SK-N-SH (cell line): ENCODE data around the gene GREM2. TPM values are rescaled to one million over a fixed set of nuclear protein-coding genes. Genes with fewer than 3 reads are reported as not detected.

ENCODE experiments used
- CTCF ChIA-PET: fragments of 300-600, 350-600 bp; formaldehyde crosslinking; extraction: SDS; loops from one replicate; lab custom pipeline; 2021; lab: Yijun Ruan, JAX
- POLR2A ChIA-PET: fragments of 350-600 bp; sonication (Branson Sonifier 250); formaldehyde crosslinking; extraction: SDS; loops from one replicate; lab custom pipeline; 2020; ENCODE audit warnings: antibody characterized with exemption, inconsistent platforms; lab: Yijun Ruan, JAX
- DNase-seq: peaks from one replicate; pipeline ENCODE4 v3.0.0; 2012
- H2AFZ ChIP-seq: fragments of 200-600 bp; sonication (generic); 2 replicates; pipeline ENCODE4 v1.8.1; 2016; ENCODE audit warnings: antibody characterized with exemption, mild to moderate bottlenecking, low read depth
- H3F3A ChIP-seq: fragments of 200-600 bp; sonication (generic); replicated peaks from 2 replicates; pipeline ENCODE3; 2016; ENCODE audit warnings: antibody characterized with exemption, mild to moderate bottlenecking; ENCODE audit not compliant: insufficient read depth
- H3K27ac ChIP-seq, 2 experiments: fragments of 200-500 bp in 1 of 2; fragments of 200-600 bp in 1 of 2; sonication (Bioruptor generic) in 1 of 2; sonication (generic), shearing (Covaris generic) in 1 of 2; 2 replicates each; pipeline versions ENCODE4 v1.5.1 to v1.6.1; 2014 to 2016; ENCODE audit warnings: low read depth in 2 of 2, inconsistent platforms in 1 of 2, low read length in 1 of 2, mild to moderate bottlenecking in 1 of 2, mixed read lengths in 1 of 2
- H3K27me3 ChIP-seq: fragments of 200-600 bp; sonication (generic), shearing (Covaris generic); 2 replicates; pipeline ENCODE4 v1.6.1; 2016; ENCODE audit warnings: mixed run types; ENCODE audit not compliant: insufficient read depth
- H3K36me3 ChIP-seq, 2 experiments: fragments of 200-500 bp in 1 of 2; fragments of 200-600 bp in 1 of 2; sonication (Bioruptor generic) in 1 of 2; sonication (generic) in 1 of 2; replicated peaks in 1 of 2; 2 replicates each; pipeline versions ENCODE3 to v1.5.1; 2014 to 2016; ENCODE audit warnings: low read length in 1 of 2, mild to moderate bottlenecking in 1 of 2; ENCODE audit not compliant: insufficient read depth in 2 of 2, control insufficient read depth in 1 of 2
- H3K4me1 ChIP-seq, 2 experiments: fragments of 200-500 bp in 1 of 2; fragments of 200-600 bp in 1 of 2; sonication (Bioruptor generic) in 1 of 2; sonication (generic), shearing (Covaris generic) in 1 of 2; 2 replicates each; pipeline versions ENCODE4 v1.5.1 to v1.6.1; 2014 to 2016; ENCODE audit warnings: low read depth in 1 of 2, low read length in 1 of 2, mixed run types in 1 of 2; ENCODE audit not compliant: insufficient read depth in 2 of 2, control insufficient read depth in 1 of 2
- H3K4me2 ChIP-seq: fragments of 200-600 bp; sonication (generic), shearing (Covaris generic); 2 replicates; pipeline ENCODE4 v1.6.1; 2017; ENCODE audit warnings: mixed run types
- H3K4me3 ChIP-seq, 2 experiments: fragments of 200-500 bp in 1 of 2; fragments of 200-600 bp in 1 of 2; sonication (Bioruptor generic) in 1 of 2; sonication (generic), shearing (Covaris generic) in 1 of 2; 2 replicates each; pipeline versions ENCODE4 v1.5.1 to v1.8.1; 2014 to 2016; ENCODE audit warnings: low read depth in 2 of 2, inconsistent platforms in 1 of 2, low read length in 1 of 2, mild to moderate bottlenecking in 1 of 2, mixed read lengths in 1 of 2, moderate library complexity in 1 of 2
- H3K79me2 ChIP-seq: fragments of 200-600 bp; sonication (generic); 2 replicates; pipeline ENCODE4 v1.8.1; 2017; ENCODE audit warnings: mild to moderate bottlenecking; ENCODE audit not compliant: insufficient read depth
- H3K9ac ChIP-seq: fragments of 200-600 bp; sonication (generic); 2 replicates; pipeline ENCODE4 v1.6.1; 2017; ENCODE audit warnings: mixed run types
- H3K9me2 ChIP-seq: fragments of 200-600 bp; sonication (generic); 2 replicates; pipeline ENCODE4 v1.6.1; 2017; ENCODE audit warnings: mixed run types
- H3K9me3 ChIP-seq: fragments of 200-600 bp; sonication (generic); 2 replicates; pipeline ENCODE4 v1.6.1; 2017; ENCODE audit warnings: mixed run types, mild to moderate bottlenecking, moderate library complexity
- H4K20me1 ChIP-seq: fragments of 200-600 bp; sonication (generic); 2 replicates; pipeline ENCODE4 v1.6.1; 2017; ENCODE audit warnings: mild to moderate bottlenecking, mixed run types; ENCODE audit not compliant: insufficient read depth
- ELF1 ChIP-seq: IDR thresholded peaks from 2 replicates; pipeline ENCODE4 v1.4.0; 2012
- FOSL2 ChIP-seq: IDR thresholded peaks from 2 replicates; pipeline ENCODE4 v1.4.0; 2012; ENCODE audit warnings: low read depth, mild to moderate bottlenecking, moderate library complexity, borderline replicate concordance
- GATA2 ChIP-seq: sonication (generic); formaldehyde crosslinking; IDR thresholded peaks from 2 replicates; pipeline ENCODE4 v1.5.0; 2020; ENCODE audit warnings: mild to moderate bottlenecking, missing genetic modification reagents
- MAX ChIP-seq: IDR thresholded peaks from 2 replicates; pipeline ENCODE4 v1.4.0; 2012; ENCODE audit warnings: low read depth
- MEF2A ChIP-seq: IDR thresholded peaks from 2 replicates; pipeline ENCODE4 v1.4.0; 2012; ENCODE audit warnings: low read depth, borderline replicate concordance
- NRF1 ChIP-seq: IDR thresholded peaks from 2 replicates; pipeline ENCODE4 v1.6.1; 2012; ENCODE audit warnings: low read depth, mild to moderate bottlenecking, low read length
- RAD21 ChIP-seq: IDR thresholded peaks from 2 replicates; pipeline ENCODE4 v1.6.1; 2012; ENCODE audit warnings: mild to moderate bottlenecking, low read length
- RFX5 ChIP-seq: IDR thresholded peaks from 2 replicates; pipeline ENCODE4 v1.6.1; 2012; ENCODE audit warnings: mild to moderate bottlenecking, improper control_type of control experiment, low read length
- SIN3A ChIP-seq: IDR thresholded peaks from 2 replicates; pipeline ENCODE4 v1.6.1; 2012; ENCODE audit warnings: low read depth, mild to moderate bottlenecking, low read length, moderate library complexity, borderline replicate concordance
- SMC3 ChIP-seq: IDR thresholded peaks from 2 replicates; pipeline ENCODE4 v1.6.1; 2012; ENCODE audit warnings: low read depth, low read length, improper control_type of control experiment
- TEAD4 ChIP-seq: IDR thresholded peaks from 2 replicates; pipeline ENCODE4 v1.4.0; 2012; ENCODE audit warnings: mild to moderate bottlenecking, borderline replicate concordance; ENCODE audit not compliant: insufficient read depth
- YY1 ChIP-seq: IDR thresholded peaks from 2 replicates; pipeline ENCODE4 v1.4.0; 2012; ENCODE audit warnings: low read depth, mild to moderate bottlenecking
- WGBS: methylation state at CpG from one replicate; pipeline ENCODE4 v1.1.6; 2017; ENCODE audit warnings: low lambda C conversion rate; 5-methylcytosine and 5-hydroxymethylcytosine counted together
- polyA plus RNA-seq, 3 experiments: library from polyadenylated mRNA; depleted of rRNA; stranded (reverse); fragments of >200 nt; gene quantifications; 2 replicates each; pipeline ENCODE4 v1.2.3, GENCODE V29; 2012
- TF ChIP-seq, protein P1 (sequence below): fragments of 150-350 bp; IDR thresholded peaks from 2 replicates; pipeline ENCODE4 v1.6.1; 2017; ENCODE audit warnings: antibody characterized with exemption, low read length, low read depth, borderline replicate concordance
- TF ChIP-seq, protein P2 (sequence below): IDR thresholded peaks from 2 replicates; pipeline ENCODE4 v1.4.0; 2012; ENCODE audit warnings: low read depth, borderline replicate concordance

Gene GREM2
- polyA plus RNA-seq, 1 of the 3 experiments (the other 2 are of a cell fraction) = 0.94 TPM

DNA sequence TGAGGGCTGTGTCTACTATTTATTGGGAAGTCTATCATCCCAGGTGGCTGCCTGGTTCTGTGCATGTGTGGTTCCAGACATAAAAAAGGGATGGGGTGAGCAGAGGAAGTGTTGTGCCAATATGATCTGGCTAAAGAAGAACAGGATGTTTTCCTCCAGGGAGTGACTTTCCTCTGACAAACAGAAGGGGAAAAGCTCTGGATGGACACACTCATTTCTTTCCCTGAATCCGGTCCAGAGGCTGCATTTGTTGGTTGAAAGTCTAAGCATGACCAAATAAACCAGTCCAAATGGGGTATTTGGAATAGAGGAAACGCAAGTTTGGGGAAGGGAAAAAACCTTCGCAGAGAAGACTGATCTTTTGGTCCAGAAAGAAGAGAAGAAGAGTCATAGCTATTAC is 12.7 kb downstream of the GREM2 start:
- POLR2A ChIA-PET = no interaction called here

GRCh38 chr1:240598216-240599001 is 13.5 kb downstream of the GREM2 start:
- Histone ChIP-seq H3F3A (no peaks in the 10 kb centered on the region), H3K27ac (no peak overlapping the region)
- WGBS = 93% methylated on average over 3 of the region's 3 CpGs
- TF ChIP-seq, protein P1, sequence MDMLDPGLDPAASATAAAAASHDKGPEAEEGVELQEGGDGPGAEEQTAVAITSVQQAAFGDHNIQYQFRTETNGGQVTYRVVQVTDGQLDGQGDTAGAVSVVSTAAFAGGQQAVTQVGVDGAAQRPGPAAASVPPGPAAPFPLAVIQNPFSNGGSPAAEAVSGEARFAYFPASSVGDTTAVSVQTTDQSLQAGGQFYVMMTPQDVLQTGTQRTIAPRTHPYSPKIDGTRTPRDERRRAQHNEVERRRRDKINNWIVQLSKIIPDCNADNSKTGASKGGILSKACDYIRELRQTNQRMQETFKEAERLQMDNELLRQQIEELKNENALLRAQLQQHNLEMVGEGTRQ = no peak
- TF ChIP-seq GATA2 (CRISPR knock-in tag) (no peak), MAX (no peak), SIN3A (no peak)
- TF ChIP-seq, all 33 proteins: peak for 0
- Histone ChIP-seq H4K20me1 (no peaks in the 10 kb centered on the region), H2AFZ (no peak overlapping the region), H3K4me1 (no peaks in the 10 kb centered on the region), H3K9me3 (no peaks in the 10 kb centered on the region), H3K79me2 (no peaks in the 10 kb centered on the region), H3K36me3 (no peaks in the 10 kb centered on the region), H3K9me2 (no peaks in the 10 kb centered on the region), H3K27me3 (no peaks in the 10 kb centered on the region), H3K4me3 (no peak overlapping the region), H3K4me2 (no peak overlapping the region), H3K9ac (no peak overlapping the region)
- POLR2A ChIA-PET = no interaction called here
- CTCF ChIA-PET = interaction anchor here (0.8 to 2.2 kb wide), 2 partner anchors 10 kb away, joined by 3 to 6 read pairs; no protein-coding TSS in a partner anchor
- no peak for DNase-seq

More for the DNA sequence above, 12.7 kb downstream of the GREM2 start:
- DNase-seq = no peak
- Histone ChIP-seq H3K36me3 (no peaks in the 10 kb centered on the region), H4K20me1 (no peaks in the 10 kb centered on the region), H3F3A (no peaks in the 10 kb centered on the region), H3K4me3 (no peak overlapping the region), H3K4me2 (no peak overlapping the region), H3K27ac (no peak overlapping the region), H3K9me2 (no peaks in the 10 kb centered on the region), H2AFZ (no peak overlapping the region), H3K27me3 (no peaks in the 10 kb centered on the region), H3K9ac (no peak overlapping the region), H3K4me1 (no peaks in the 10 kb centered on the region), H3K9me3 (no peaks in the 10 kb centered on the region), H3K79me2 (no peaks in the 10 kb centered on the region)
- TF ChIP-seq SMC3 (no peak), RAD21 (no peak), RFX5 (no peak)
- WGBS = 95% methylated on average over 3 of the region's 3 CpGs
- CTCF ChIA-PET = interaction anchor here (0.8 to 1.6 kb wide), 2 partner anchors 9 to 450 kb away, joined by 3 read pairs; no protein-coding TSS in a partner anchor

DNA sequence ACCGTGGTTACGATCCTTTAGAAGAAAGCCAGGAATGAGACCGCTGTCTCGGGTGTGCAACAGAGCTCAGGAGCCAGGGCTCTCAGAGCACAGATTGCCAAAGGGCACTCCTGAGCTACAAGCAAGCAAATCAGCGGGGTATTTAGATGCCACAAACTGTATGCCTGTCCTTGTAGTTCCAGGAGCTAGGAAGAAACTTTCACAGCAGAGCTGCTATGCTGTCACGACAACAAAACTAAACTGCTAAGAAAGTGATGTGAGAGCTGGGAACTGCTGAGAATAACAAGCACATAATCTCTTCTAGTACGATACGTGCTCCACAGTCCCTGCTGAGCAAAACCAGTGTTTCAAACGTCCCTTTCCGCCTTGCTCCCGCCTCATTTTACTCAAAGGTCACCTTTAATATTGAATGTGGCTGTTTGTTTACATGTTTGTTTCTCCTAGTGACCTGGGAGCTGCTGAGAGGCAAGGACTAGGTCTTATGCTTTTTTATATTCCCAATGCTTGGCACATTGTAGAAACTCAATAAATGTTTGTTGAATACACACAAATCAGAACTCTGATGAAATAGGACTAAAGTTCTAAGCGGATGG is 14.7 kb downstream of the GREM2 start:
- H3K4me2 ChIP-seq = no peak overlapping the region
- no peak for DNase-seq
- H2AFZ ChIP-seq = no peak overlapping the region
- CTCF ChIA-PET = interaction anchor here (0.8 to 2.2 kb wide), 2 partner anchors 9 to 11 kb away, joined by 3 to 6 read pairs; no protein-coding TSS in a partner anchor
- H3K4me3 ChIP-seq = no peak overlapping the region
- TF ChIP-seq SIN3A (no peak), MEF2A (no peak), FOSL2 (no peak), TEAD4 (no peak), ELF1 (no peak), RFX5 (no peak), YY1 (no peak), NRF1 (no peak)
- TF ChIP-seq, protein P2, sequence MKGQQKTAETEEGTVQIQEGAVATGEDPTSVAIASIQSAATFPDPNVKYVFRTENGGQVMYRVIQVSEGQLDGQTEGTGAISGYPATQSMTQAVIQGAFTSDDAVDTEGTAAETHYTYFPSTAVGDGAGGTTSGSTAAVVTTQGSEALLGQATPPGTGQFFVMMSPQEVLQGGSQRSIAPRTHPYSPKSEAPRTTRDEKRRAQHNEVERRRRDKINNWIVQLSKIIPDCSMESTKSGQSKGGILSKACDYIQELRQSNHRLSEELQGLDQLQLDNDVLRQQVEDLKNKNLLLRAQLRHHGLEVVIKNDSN = no peak
- no peaks in the 10 kb centered on the region for H3K9me3 ChIP-seq
- H3K27ac ChIP-seq = no peak overlapping the region
- no peaks in the 10 kb centered on the region for H3K27me3 ChIP-seq
- H3K9me2 ChIP-seq = no peaks in the 10 kb centered on the region
- no peaks in the 10 kb centered on the region for H3F3A ChIP-seq
- no peaks in the 10 kb centered on the region for H3K36me3 ChIP-seq
- WGBS = 83% methylated on average over 11 of the region's 12 CpGs
- H4K20me1 ChIP-seq = no peaks in the 10 kb centered on the region
- no peak overlapping the region for H3K9ac ChIP-seq
- POLR2A ChIA-PET = no interaction called here
- no peaks in the 10 kb centered on the region for H3K4me1 ChIP-seq
- H3K79me2 ChIP-seq = no peaks in the 10 kb centered on the region
